Skin of body (tissue), 2 donors: ENCODE results near the gene SETD6. TPM values are rescaled to one million over a fixed set of nuclear protein-coding genes. Genes with fewer than 3 reads are reported as not detected.
"Not testable (repeated sequence)": the region's sequence is repeated elsewhere in the genome, so short reads cannot be mapped to it uniquely, and the experiment has no call there.

Experiments
- DNase-seq: peaks from one replicate; lab custom pipeline; 2025; lab: John Stamatoyannopoulos, UW
- total RNA-seq: library from RNA; depleted of rRNA; stranded (reverse); fragments of >200 nt; gene quantifications from one replicate; pipeline ENCODE4 v1.2.3, GENCODE V29; 2014

Gene SETD6
- total RNA-seq: 14.6 TPM

GRCh38 chr16:58515125-58515870 is at the start of gene SETD6:
SETD6 (plus strand) TSS chr16:58515517; CDS start chr16:58515538, 21 bp downstream.
- peak; percentile 76 for DNase-seq

DNA sequence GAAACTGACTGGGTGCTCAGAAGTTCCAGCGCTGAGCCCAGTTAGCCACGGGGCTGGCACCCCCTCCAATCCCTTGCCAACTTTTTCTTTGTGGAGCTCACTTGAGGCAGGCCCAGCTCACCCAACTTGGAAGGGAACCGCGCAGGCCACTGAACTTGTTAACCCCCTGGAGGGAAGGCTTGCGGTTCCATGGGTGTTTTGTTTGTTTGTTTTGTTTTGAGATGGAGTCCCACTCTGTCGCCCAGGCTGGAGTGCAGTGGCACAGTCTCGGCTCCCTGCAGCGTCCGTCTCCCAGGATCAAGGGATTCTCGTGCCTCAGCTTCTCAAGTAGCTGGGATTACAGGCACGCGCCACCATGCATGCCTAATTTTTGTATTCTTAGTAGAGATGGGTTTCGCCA is 49.5 kb upstream of the SETD6 start:
- no peak for DNase-seq

GRCh38 chr16:58466396-58466795 is 48.9 kb upstream of the SETD6 start:
- no peak for DNase-seq

GRCh38 chr16:58467905-58468304 is 47.4 kb upstream of the SETD6 start:
- no peak for DNase-seq

GRCh38 chr16:58471209-58471975 is 43.9 kb upstream of the SETD6 start:
- no peak for DNase-seq

GRCh38 chr16:58472266-58472665 is 43.1 kb upstream of the SETD6 start:
- no peak for DNase-seq

GRCh38 chr16:58472827-58473226 is 42.5 kb upstream of the SETD6 start:
- no peak for DNase-seq

- no peak for DNase-seq
Measured at GRCh38 chr16:58474296-58474695, 41.0 kb upstream of the SETD6 start.

GRCh38 chr16:58475091-58475619 is 40.2 kb upstream of the SETD6 start:
- DNase-seq: no peak

DNA sequence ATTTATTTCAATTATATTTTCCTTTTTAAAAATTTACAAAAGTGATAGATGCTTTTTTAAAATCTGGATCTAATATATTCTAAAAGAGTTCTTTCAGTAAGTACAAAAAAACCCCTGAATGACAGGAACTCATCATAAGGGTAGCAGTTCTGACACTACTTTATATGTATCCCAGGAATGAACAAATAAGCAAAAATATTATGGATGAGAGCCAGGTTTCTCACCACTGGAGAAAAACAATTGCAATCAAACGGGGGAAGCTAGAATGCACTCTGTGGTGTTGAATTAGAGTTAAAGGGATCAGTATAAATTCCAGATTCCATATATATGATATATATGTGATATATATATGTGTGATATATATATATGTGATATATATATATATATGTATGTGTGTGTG is 38.5 kb upstream of the SETD6 start:
- no peak for DNase-seq

DNA sequence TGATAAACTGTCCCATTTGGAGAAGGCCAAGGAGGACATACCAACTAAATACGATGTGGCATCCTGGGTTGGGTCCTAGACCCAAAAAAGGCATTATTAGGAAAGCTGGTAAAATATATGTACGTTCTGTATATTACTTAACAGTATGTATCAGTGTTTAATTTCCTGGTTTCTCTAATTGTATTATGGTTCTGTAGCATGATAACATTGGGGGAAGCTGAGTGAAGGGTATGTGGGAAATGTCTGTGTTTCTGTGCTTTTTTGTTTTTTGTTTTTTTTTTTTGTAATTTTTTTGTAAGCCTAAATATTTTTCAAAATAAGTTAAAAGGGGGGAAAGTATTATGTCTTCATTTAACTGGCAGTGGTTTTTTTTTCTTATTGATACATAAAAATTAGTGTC is 36.9 kb upstream of the SETD6 start:
- no peak for DNase-seq

GRCh38 chr16:58481226-58481869 is 34.0 kb upstream of the SETD6 start:
- no peak for DNase-seq

DNA sequence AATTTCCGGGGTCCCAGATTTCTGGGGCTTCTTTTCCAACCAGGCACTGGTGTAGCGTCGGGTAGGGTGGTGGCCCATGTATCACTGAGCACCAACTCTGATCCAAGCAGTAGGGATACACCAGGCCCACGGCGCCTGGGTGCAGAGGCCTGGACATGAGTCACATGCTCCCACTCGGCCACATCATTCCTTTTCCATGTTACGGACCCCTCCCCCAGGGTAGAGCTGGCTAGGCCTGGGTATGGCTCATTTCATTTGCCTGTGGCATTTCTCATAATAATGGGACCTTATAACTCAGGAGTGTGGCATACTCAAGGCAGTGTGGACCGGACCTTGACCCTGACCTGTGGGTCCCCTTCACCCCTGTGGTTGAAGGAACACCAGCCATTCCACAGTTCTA is 33.4 kb upstream of the SETD6 start:
- DNase-seq: no peak

- DNase-seq: peak; percentile 47
Measured at GRCh38 chr16:58485184-58485887, 30.0 kb upstream of the SETD6 start.

DNA sequence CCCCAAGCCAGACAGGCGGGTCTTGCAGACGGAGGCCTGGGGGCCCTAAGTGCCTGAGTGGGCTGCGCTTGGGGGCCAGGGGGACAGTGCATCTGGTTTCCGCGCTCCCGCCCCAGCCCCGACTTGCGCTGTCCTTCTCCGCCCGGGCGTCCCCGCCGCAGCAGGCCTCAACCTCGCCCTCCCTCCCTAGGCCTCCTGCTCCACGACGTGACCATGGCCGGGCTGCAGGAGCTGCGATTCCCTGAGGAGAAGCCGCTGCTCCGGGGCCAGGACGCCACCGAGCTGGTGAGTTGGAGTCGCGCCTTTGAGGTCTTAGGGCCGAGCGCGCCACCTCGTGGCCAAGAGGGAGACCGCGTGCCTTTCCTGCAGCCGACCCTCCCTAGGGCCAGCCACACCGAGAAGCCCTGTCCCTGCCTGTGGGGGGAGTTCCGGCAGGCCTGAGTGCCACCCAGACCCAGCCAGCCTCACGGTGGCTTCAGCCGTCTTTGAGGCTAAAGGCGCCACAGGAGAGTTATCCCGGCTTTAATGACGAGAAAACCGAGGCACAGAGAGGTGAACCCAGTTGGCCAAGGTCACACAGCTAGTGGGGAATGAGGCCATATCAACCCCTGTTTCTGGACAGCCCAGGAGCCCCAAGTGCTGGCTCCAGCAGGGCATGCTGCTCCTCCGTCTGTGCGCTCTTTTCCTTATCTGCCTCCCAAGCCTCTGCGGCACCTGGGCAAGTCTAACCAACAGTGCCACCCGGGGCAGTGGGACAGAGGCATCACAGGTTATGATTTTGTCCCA is 27.6 kb upstream of the SETD6 start:
- DNase-seq: peak; percentile 56

DNA sequence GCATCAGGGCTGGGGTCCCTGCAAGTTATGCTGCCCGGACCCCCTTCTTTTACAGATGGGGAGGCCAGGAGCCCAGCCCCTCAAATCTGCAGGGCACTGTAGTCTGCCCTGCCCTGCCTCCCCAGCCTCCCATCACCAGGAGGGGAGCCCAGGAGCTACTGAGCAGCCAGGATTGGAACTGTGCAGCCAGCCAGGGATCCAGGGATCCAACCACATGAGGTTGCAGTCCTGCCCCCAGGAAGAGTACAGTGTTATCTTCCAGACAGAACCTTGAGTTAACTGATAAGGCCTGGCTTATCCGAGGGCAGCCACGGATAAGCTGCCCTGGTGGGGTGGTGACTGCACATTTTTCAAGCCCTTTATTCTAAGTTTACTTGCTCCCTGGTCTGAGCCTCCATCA is 26.8 kb upstream of the SETD6 start:
- DNase-seq: no peak

- DNase-seq: no peak
Measured at GRCh38 chr16:58490065-58490464, 25.3 kb upstream of the SETD6 start.

GRCh38 chr16:58490539-58490938 is 24.8 kb upstream of the SETD6 start:
- DNase-seq: not testable (repeated sequence)

DNA sequence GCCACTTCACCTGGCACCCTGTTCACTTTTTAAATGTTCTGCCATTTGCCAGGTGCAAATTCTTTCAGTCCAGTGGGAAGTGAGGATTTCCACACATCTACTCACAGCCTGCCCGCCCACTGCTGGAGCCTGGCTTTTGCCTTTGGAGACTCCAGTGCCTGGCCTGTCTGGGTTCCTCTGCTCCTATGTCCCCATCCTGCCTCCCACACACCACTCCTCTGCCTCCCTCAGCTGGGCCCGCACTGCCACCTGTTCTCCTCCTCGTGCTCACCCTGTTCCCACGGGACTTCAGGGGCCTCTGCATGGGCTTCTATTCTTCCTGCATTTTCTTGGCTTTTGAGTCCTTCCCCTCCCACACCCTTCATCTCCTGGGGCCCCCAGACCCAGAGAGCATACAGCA is 23.3 kb upstream of the SETD6 start:
- DNase-seq: no peak

GRCh38 chr16:58492735-58493134 is 22.6 kb upstream of the SETD6 start:
- no peak for DNase-seq
